NB4 (cell line): Measurements from ENCODE around the gene SPTLC3.

Experiments
- CTCF ChIP-seq: IDR thresholded peaks from one replicate; pipeline ENCODE4 v1.5.1; 2012; ENCODE audit warnings: low read depth, low read length
- MAX ChIP-seq: IDR thresholded peaks from 2 replicates; pipeline ENCODE4 v1.6.1; 2011; ENCODE audit warnings: low read depth, low read length
- MYC ChIP-seq: IDR thresholded peaks from 2 replicates; pipeline ENCODE4 v1.6.1; 2011; ENCODE audit warnings: low read depth, low read length
- POLR2A ChIP-seq: IDR thresholded peaks from 2 replicates; pipeline ENCODE4 v1.6.1; 2011; ENCODE audit warnings: mild to moderate bottlenecking; ENCODE audit not compliant: insufficient read length; ENCODE audit errors: extremely low read depth

GRCh38 chr20:13159889-13160288 lies 151.1 kb downstream of the SPTLC3 start:
- TF ChIP-seq POLR2A, result no peak
- no peak for TF ChIP-seq CTCF
- TF ChIP-seq MYC, result no peak
- no peak for TF ChIP-seq MAX
